HG03469 (cell line): ENCODE data around the gene CFAP20.

Source experiments
- ATAC-seq: cut with Tn5 transposase; IDR thresholded peaks from one replicate; pipeline ENCODE4 v1.9.1; 2021; ENCODE audit warnings: mild to moderate bottlenecking, moderate library complexity, moderate number of reproducible peaks; ENCODE audit not compliant: unreplicated experiment

CFAP20 gene

GRCh38 chr16:58129097-58129936, at the start of gene CFAP20:
Gene CFAP20 (minus strand): TSS chr16:58129381. CDS start chr16:58129115, 266 bp downstream.
- peak; percentile 62 for ATAC-seq

- ATAC-seq: no peak
Observed at GRCh38 chr16:58177353-58177710, 48.2 kb upstream of the CFAP20 start.

- ATAC-seq: no peak
Observed at GRCh38 chr16:58176608-58177352, 47.6 kb upstream of the CFAP20 start.

GRCh38 chr16:58170223-58170622, 41.0 kb upstream of the CFAP20 start:
- no peak for ATAC-seq

GRCh38 chr16:58160855-58161254, 31.7 kb upstream of the CFAP20 start:
- no peak for ATAC-seq

- ATAC-seq: no peak
Observed at GRCh38 chr16:58158725-58159124, 29.5 kb upstream of the CFAP20 start.

GRCh38 chr16:58157951-58158540, 28.9 kb upstream of the CFAP20 start:
- ATAC-seq: no peak

GRCh38 chr16:58157239-58157638, 28.1 kb upstream of the CFAP20 start:
- ATAC-seq: no peak

GRCh38 chr16:58155839-58156238, 26.7 kb upstream of the CFAP20 start:
- no peak for ATAC-seq

- ATAC-seq: no peak
Observed at GRCh38 chr16:58154345-58154744, 25.2 kb upstream of the CFAP20 start.

GRCh38 chr16:58152246-58152868, 23.2 kb upstream of the CFAP20 start:
- no peak for ATAC-seq

- ATAC-seq: no peak
Observed at GRCh38 chr16:58148526-58148925, 19.3 kb upstream of the CFAP20 start.

GRCh38 chr16:58148099-58148498, 18.9 kb upstream of the CFAP20 start:
- no peak for ATAC-seq

GRCh38 chr16:58138852-58139251, 9.7 kb upstream of the CFAP20 start:
- no peak for ATAC-seq

GRCh38 chr16:58137581-58137980, 8.4 kb upstream of the CFAP20 start:
- no peak for ATAC-seq

GRCh38 chr16:58128711-58129096, 477 bp downstream of the CFAP20 start:
- ATAC-seq: no peak

GRCh38 chr16:58128181-58128631, 975 bp downstream of the CFAP20 start:
- no peak for ATAC-seq

GRCh38 chr16:58127634-58128033, 1.5 kb downstream of the CFAP20 start:
- no peak for ATAC-seq

- no peak for ATAC-seq
Observed at GRCh38 chr16:58127033-58127556, 2.1 kb downstream of the CFAP20 start.

GRCh38 chr16:58126451-58126961, 2.7 kb downstream of the CFAP20 start:
- no peak for ATAC-seq
